T47D (cell line): ENCODE results near the gene HDAC2.
"Not testable (repeated sequence)": the region's sequence is repeated elsewhere in the genome, so short reads cannot be mapped to it uniquely, and the experiment has no call there.

ENCODE experiments used
- DNase-seq, 2 experiments: peaks; one replicate each; pipeline versions ENCODE4 v3.0.0 to v3.0.0-alpha.2; 2011 to 2012; ENCODE audit warnings: low read depth in 1 of 2, low spot score in 1 of 2
- JUND ChIP-seq: IDR thresholded peaks from 2 replicates; pipeline ENCODE4 v1.6.1; 2012; ENCODE audit warnings: low read depth
- in situ Hi-C: cut with HindIII; loops from 2 replicates; pipeline ENCODE4 v1.10.0; 2016; ENCODE audit warnings: low sequenced_read_pairs, low pct_unique_long_range_greater_than_20kb

Gene HDAC2

GRCh38 chr6:113959235-113959634, 11.7 kb downstream of the HDAC2 start:
- in situ Hi-C loops = no loop called here
- no peak for TF ChIP-seq JUND
- DNase-seq = no peak

- no peak for DNase-seq
- in situ Hi-C loops = no loop called here
- TF ChIP-seq JUND = no peak
Observed at GRCh38 chr6:113954653-113955052, 16.3 kb downstream of the HDAC2 start.

GRCh38 chr6:113953346-113953745, 17.6 kb downstream of the HDAC2 start:
- in situ Hi-C loops = no loop called here
- TF ChIP-seq JUND = no peak
- no peak for DNase-seq

- in situ Hi-C loops = no loop called here
- TF ChIP-seq JUND = no peak
- DNase-seq = no peak
Observed at GRCh38 chr6:113949499-113949898, 21.4 kb downstream of the HDAC2 start.

DNA sequence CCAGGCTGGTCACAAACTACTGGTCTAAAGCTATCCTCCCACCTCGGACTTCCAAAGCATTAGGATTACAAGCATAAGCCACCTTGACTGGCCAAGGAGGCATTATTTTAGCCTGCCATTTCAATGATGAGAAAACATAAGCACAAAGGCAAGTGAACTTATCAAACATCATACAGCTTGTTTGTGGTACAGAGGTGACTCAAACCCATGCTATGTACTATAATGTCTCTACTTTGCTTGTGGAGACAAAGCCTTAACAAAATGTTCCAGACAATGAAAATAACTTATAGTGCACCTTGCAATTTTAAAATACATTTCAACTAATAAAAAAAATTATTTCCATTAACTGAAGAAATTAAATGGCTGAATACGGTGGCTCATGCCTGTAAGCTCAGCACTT, 26.2 kb downstream of the HDAC2 start:
- TF ChIP-seq JUND = no peak

GRCh38 chr6:113939825-113940224, 31.1 kb downstream of the HDAC2 start:
- no peak for TF ChIP-seq JUND
- DNase-seq = no peak
- in situ Hi-C loops = no loop called here

More for the DNA sequence above, 26.2 kb downstream of the HDAC2 start:
- in situ Hi-C loops = no loop called here
- no peak for DNase-seq

GRCh38 chr6:113936093-113936934, 34.6 kb downstream of the HDAC2 start:
- peak; percentile 7 to 70 for DNase-seq
- no peak for TF ChIP-seq JUND
- in situ Hi-C loops = no loop called here

GRCh38 chr6:113934101-113934500, 36.8 kb downstream of the HDAC2 start:
- in situ Hi-C loops = no loop called here
- DNase-seq = no peak
- TF ChIP-seq JUND = no peak

- DNase-seq, in situ Hi-C loops: not testable (repeated sequence)
Observed at GRCh38 chr6:113931907-113932306, 39.0 kb downstream of the HDAC2 start.

DNA sequence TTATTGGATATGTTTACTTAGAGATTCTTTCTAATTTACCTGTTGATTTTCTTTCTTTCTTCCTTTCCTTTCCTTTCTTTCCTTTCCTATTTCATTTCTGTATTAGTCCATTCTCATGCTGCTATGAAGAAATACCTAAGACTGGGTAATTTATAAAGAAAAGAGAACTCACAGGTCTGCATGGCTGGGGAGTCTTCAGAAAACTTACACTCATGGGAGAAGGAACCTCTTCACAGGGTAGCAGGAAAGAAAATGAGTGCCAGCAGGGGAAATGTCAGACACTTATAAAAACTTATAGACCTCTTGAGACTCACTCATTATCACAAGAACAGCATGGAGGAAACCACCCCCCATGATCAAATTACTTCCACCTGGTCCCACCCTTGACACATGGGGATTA, 40.8 kb downstream of the HDAC2 start:
- no peak for DNase-seq
- TF ChIP-seq JUND = no peak
- in situ Hi-C loops = no loop called here

- DNase-seq = no peak
- in situ Hi-C loops = no loop called here
- no peak for TF ChIP-seq JUND
Observed at GRCh38 chr6:113927001-113927400, 43.9 kb downstream of the HDAC2 start.

DNA sequence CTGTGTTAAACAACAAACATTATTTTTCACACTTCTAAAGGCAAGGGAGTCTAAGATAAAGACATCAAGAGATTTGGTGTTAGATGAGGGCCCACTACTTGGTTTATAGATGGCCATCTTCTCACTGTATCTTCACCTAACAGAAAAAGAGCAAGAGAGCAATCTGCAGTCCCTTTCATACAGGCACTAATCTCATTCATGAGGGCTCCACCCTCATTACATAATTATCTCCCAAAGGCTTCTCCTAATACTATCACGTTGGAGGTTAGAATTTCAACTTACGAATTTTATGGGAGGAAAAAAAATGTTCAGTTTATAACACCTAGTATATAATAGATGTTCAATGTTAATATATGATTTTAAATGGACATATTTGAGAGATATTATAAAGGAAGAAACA, 45.6 kb downstream of the HDAC2 start:
- no peak for TF ChIP-seq JUND
- in situ Hi-C loops = no loop called here
- no peak for DNase-seq

DNA sequence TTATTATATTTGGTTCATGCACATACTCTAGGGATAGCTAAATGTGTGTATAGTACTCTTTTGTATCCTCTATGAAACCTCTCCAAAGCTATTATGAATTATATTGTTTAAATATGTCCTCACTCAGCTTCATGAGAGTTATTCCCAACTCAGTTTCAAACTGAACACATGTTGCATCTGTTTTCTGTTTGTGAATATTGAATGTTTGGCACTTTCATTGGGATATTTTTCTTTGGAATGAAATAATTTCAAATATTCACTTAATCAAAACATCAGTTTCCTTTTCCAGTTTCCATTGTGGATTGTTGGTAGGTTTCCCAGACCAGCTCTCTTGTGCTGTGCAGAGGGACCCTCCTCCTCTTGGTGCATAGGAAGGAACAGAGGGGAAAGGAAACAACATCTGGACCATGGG, 46.6 kb downstream of the HDAC2 start:
- in situ Hi-C loops = no loop called here
- TF ChIP-seq JUND = no peak
- no peak for DNase-seq

DNA sequence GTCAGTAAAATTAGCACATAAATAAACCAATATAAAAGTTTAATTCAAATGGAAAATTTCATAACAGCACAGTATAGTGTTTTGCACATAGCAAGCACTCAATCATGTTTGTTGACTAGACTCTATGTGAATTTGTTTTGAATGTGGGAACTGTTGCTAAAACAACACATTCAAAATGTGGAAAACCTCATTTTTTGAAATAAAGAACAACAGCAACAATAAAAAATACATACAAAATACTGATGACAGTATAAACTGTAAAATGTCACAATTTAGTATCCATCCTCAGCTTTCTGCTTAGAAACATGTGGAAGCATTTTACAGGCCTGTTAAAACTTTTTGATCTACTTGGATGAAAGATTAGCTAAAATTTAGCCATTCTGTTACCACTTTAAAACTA, 47.4 kb downstream of the HDAC2 start:
- TF ChIP-seq JUND = no peak
- in situ Hi-C loops = no loop called here
- no peak for DNase-seq
